Measurements from ENCODE around the gene PRKCH. TPM values are rescaled to one million over a fixed set of nuclear protein-coding genes. Genes with fewer than 3 reads are reported as not detected.

PRKCH gene
- total and polyA plus RNA-seq, 3 experiments from 2014 or later = 165 to 369 (median 166) TPM

DNA sequence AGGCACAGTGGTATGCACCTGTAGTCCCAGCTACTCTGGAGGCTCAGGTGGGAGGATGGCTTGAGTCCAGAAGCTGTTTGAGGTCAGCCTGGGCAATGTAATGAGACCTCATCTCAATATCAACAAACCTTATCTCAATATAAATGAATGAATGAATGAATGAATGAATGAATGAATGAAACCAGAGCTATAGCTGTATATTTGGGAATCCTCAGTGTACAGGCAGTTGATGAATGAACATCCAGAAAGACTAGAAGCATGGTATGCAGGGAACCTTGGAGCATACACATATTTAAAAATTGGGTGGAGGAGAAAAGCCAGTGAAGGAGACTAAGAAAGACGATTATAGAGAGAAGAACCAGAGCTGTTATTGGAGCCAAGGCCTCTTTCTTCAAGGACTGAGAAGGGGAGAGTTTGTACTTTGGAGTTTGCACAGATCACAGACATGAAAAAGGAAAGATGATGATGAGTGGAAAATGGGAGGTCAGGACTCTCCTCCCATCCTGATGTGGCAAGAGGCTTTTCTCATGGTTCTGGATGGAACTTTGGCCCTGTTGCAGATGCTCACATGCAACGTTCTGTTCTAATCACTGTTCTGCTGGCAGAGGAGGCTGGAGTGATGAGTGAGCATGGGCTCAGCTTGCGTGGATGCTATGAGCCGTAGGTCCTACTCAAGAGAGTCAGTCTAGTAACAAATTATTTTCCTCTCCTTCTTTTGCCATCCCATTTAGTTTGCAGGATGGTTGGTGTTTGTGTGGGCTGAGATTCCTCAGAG lies 114.4 kb downstream of the PRKCH start:
- Histone ChIP-seq H3K9me3 (ENCODE audit: low read length) (no peaks in the 10 kb centered on the region), H3K4me3 (ENCODE audit: low read length) (no peak overlapping the region), H3K27ac (ENCODE audit: low read depth, low read length) (no peak overlapping the region), H3K27me3 (ENCODE audit: insufficient read depth, low read length, poor library complexity, severe bottlenecking) (no peaks in the 10 kb centered on the region), H3K36me3 (ENCODE audit: insufficient read depth, low read length) (peaks cover 6% of the 10 kb centered on the region), H3K4me1 (ENCODE audit: insufficient read depth, low read length) (peaks cover 94% of the 10 kb centered on the region)
- Mint-ChIP-seq H3K27ac (peak overlapping the region; percentile 17 to 99 (median 84)), H3K27me3 (peaks cover 0 to 2% of the 10 kb centered on the region in 2 donors), H3K36me3 (peaks cover 0 to 44% (median 16%) of the 10 kb centered on the region in 3 donors), H3K4me3 (peak overlapping the region; percentile 0 to 37 (median 15)), H3K4me1 (peaks cover 94 to 98% (median 97%) of the 10 kb centered on the region in 3 donors), H3K9me3 (peaks cover 0 to 6% (median 0%) of the 10 kb centered on the region in 5 donors)
- DNase-seq = no peak
- ChIA-PET CTCF (interaction anchor here (1.1 to 1.8 kb wide), 4 partner anchors 11 to 155 kb away, joined by 3 to 4 read pairs (median 3); partner anchors contain the start of gene TMEM30B), POLR2A (interaction anchor here (1.3 kb wide), 1 partner anchor 114 kb away, joined by 3 read pairs; no protein-coding TSS in a partner anchor)

DNA sequence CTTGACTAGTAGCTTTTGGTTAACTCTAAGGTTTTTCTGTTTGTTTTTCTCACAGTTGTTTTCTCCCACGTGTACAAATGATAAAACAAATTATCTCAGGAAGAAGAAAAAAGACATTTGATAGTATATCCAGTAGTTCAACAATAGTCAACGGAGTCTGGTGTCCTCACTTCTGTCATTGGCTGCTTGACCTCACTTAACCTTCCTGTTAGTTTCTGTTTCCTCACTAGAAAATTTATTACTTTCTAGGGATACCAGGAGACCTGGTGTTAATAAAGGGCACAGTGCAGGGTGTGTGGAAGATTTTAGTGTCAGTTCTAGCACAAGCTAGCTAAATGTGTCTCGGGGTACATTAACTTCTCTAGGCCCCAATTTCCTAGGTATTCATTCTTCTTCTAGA lies 116.0 kb downstream of the PRKCH start:
- CTCF ChIA-PET = no interaction called here
- peaks cover 91 to 98% (median 96%) of the 10 kb centered on the region in 3 donors for H3K4me1 Mint-ChIP-seq

DNA sequence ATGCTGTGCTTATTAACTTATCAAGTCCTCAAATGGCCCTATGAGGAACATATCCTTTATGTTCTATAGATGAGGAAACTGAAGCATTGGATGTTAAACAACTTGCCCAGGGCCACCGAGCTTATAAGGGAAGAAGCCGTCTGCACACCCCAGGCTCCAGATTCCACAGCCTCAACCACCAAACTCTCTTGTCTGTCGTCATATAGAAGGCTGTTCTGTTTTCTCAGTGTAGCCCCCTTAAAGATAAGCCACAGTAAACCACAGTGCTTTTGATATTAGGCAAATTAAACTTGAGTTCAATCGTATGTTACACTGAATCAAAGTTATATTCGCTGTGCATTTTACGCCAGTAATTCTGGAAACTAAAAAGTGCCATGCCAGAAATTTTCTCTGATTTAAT lies 116.7 kb downstream of the PRKCH start:
- Histone ChIP-seq H3K9me3 (ENCODE audit: low read length) (no peaks in the 10 kb centered on the region), H3K27me3 (ENCODE audit: insufficient read depth, low read length, poor library complexity, severe bottlenecking) (no peaks in the 10 kb centered on the region), H3K4me3 (ENCODE audit: low read length) (peak overlapping the region; percentile 9), H3K27ac (ENCODE audit: low read depth, low read length) (no peak overlapping the region), H3K4me1 (ENCODE audit: insufficient read depth, low read length) (peaks cover 95% of the 10 kb centered on the region), H3K36me3 (ENCODE audit: insufficient read depth, low read length) (peaks cover 6% of the 10 kb centered on the region)
- Mint-ChIP-seq H3K27me3 (no peaks in the 10 kb centered on the region), H3K4me3 (peak overlapping the region; percentile 43 to 91 (median 84)), H3K27ac (peak overlapping the region; percentile 82 to 99 (median 94)), H3K36me3 (peaks cover 0 to 39% (median 12%) of the 10 kb centered on the region in 3 donors), H3K4me1 (peaks cover 91 to 98% (median 96%) of the 10 kb centered on the region in 3 donors), H3K9me3 (no peaks in the 10 kb centered on the region)
- ChIA-PET CTCF (no interaction called here), POLR2A (interaction anchor here (0.7 kb wide), 1 partner anchor 106 kb away, joined by 3 read pairs; no protein-coding TSS in a partner anchor)
- DNase-seq = peak in 1 of 5 donors; percentile 67

More for the DNA sequence above, 116.0 kb downstream of the PRKCH start:
- no peak for DNase-seq
- no peak overlapping the region for H3K4me3 ChIP-seq (ENCODE audit: low read length)
- peaks cover 95% of the 10 kb centered on the region for H3K4me1 ChIP-seq (ENCODE audit: insufficient read depth, low read length)
- POLR2A ChIA-PET = no interaction called here
- Mint-ChIP-seq H3K4me3 (peak overlapping the region; percentile 43 to 91 (median 84)), H3K36me3 (peaks cover 0 to 36% (median 12%) of the 10 kb centered on the region in 3 donors), H3K9me3 (no peaks in the 10 kb centered on the region), H3K27ac (peak overlapping the region; percentile 82 to 99 (median 94)), H3K27me3 (no peaks in the 10 kb centered on the region)
- H3K27me3 ChIP-seq (ENCODE audit: insufficient read depth, low read length, poor library complexity, severe bottlenecking) = no peaks in the 10 kb centered on the region
- H3K27ac ChIP-seq (ENCODE audit: low read depth, low read length) = no peak overlapping the region
- H3K9me3 ChIP-seq (ENCODE audit: low read length) = no peaks in the 10 kb centered on the region
- peaks cover 6% of the 10 kb centered on the region for H3K36me3 ChIP-seq (ENCODE audit: insufficient read depth, low read length)

DNA sequence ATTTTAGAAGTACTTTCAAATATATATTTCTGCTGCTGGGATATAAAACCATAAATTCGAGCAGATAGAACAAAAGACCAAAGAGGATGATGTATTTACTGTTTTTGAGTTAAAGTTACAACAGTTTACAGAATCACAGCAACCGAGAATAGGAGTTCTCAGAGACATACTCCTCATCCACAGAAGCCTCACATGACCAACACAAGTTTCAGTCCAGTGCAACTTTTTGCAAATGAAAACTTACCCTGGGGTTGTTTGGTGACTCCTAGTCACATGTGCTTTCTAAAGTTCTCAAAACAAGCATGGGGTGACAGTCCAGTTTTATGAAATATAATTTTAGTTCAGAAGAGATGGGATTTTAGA lies 117.1 kb downstream of the PRKCH start:
- Mint-ChIP-seq H3K27ac (peak overlapping the region; percentile 82 to 99 (median 94)), H3K4me1 (peaks cover 91 to 98% (median 96%) of the 10 kb centered on the region in 3 donors), H3K36me3 (peaks cover 0 to 40% (median 12%) of the 10 kb centered on the region in 3 donors), H3K27me3 (no peaks in the 10 kb centered on the region), H3K9me3 (no peaks in the 10 kb centered on the region), H3K4me3 (peak overlapping the region; percentile 43 to 92 (median 85))
- Histone ChIP-seq H3K4me3 (ENCODE audit: low read length) (no peak overlapping the region), H3K36me3 (ENCODE audit: insufficient read depth, low read length) (peaks cover 8% of the 10 kb centered on the region), H3K27me3 (ENCODE audit: insufficient read depth, low read length, poor library complexity, severe bottlenecking) (no peaks in the 10 kb centered on the region), H3K4me1 (ENCODE audit: insufficient read depth, low read length) (peaks cover 95% of the 10 kb centered on the region), H3K9me3 (ENCODE audit: low read length) (no peaks in the 10 kb centered on the region), H3K27ac (ENCODE audit: low read depth, low read length) (no peak overlapping the region)
- ChIA-PET CTCF (no interaction called here), POLR2A (interaction anchor here (0.7 kb wide), 1 partner anchor 106 kb away, joined by 3 read pairs; no protein-coding TSS in a partner anchor)
- DNase-seq = no peak

DNA sequence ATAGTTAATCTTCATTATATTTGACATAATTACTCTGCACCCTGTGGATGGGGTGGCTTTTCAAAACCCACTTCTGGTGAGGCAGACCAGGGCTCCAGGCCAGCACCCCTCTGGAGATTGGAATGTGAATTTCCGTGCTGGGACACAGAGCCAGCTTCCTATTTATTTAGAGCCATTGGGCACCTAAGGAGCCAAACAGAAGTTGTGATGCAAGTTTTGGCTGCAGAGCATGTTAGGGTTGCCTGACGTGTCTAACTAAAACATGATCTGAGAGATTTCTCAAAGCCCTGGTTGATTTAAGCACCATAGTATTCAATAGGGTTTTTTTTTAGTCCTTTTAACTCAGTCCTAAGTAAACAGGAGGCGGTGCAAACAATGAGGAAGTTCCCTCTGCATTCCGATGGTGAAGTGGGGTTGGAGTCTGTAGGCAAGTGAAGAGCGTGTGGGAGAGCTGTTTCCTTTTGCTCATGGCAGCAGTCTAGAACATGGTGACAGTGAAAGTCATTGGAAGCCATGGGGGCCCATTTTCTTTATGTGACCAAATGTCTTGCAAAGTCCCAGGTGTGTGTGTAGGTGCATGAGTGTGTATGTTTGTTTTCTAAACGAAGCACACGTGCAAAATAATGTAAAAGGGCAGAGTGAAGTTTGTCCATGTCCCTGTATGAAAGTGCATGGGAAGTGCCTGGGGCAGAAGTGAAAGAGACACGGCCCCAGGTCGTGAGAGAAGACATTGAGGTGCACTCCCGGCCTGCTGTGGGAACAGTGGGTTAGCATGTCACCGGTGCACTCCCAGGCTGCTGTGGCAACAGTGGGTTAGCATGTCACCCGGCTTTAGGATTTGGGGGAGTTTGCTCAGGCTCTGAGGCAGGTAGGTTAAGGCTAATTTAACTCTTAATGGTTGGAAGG lies 117.7 kb downstream of the PRKCH start:
- H3K4me3 ChIP-seq (ENCODE audit: low read length) = peak overlapping the region; percentile 52
- CTCF ChIA-PET = no interaction called here
- DNase-seq = peak; percentile 25 to 70 (median 46)
- H3K27ac ChIP-seq (ENCODE audit: low read depth, low read length) = no peak overlapping the region
- peaks cover 97% of the 10 kb centered on the region for H3K4me1 ChIP-seq (ENCODE audit: insufficient read depth, low read length)
- Mint-ChIP-seq H3K27ac (peak overlapping the region; percentile 76 to 99 (median 94)), H3K9me3 (no peaks in the 10 kb centered on the region), H3K4me3 (peak overlapping the region; percentile 66 to 92 (median 85)), H3K27me3 (no peaks in the 10 kb centered on the region), H3K4me1 (peaks cover 91 to 98% (median 96%) of the 10 kb centered on the region in 3 donors), H3K36me3 (peaks cover 0 to 41% (median 12%) of the 10 kb centered on the region in 3 donors)
- no peaks in the 10 kb centered on the region for H3K27me3 ChIP-seq (ENCODE audit: insufficient read depth, low read length, poor library complexity, severe bottlenecking)
- POLR2A ChIA-PET = no interaction called here
- H3K9me3 ChIP-seq (ENCODE audit: low read length) = no peaks in the 10 kb centered on the region
- peaks cover 11% of the 10 kb centered on the region for H3K36me3 ChIP-seq (ENCODE audit: insufficient read depth, low read length)

DNA sequence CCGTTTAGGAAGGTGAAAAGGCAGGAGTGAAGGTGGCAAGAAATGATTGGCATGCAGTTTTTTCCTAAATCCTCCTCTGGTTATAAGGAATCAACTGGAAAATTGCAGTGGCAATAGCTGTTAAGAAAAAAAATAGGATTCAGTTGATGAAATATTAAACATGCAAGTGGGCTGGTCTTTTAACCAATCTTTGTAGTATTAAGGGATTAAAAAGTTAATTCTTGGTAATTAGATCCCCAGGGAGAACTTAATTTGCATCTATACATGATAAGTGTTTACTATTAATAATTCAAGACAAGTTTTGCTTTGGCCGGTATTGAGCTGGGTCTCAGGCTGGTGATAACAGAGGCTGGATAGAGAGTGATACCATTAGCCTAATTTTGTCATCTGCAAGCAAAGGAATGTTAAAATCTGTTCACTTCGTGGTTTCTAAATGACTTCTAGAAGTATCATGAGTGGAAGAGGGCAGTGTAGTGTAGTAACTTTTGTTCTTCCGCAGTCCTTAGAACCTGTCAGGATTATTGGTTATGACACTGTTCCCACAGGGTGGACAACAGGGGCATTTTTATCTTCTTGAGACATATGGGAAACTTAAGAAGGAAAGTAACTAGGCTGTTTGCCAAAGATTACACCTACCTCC lies 118.5 kb downstream of the PRKCH start:
- DNase-seq = no peak
- peak overlapping the region; percentile 52 for H3K4me3 ChIP-seq (ENCODE audit: low read length)
- Mint-ChIP-seq H3K27me3 (no peaks in the 10 kb centered on the region), H3K36me3 (peaks cover 0 to 39% (median 13%) of the 10 kb centered on the region in 3 donors), H3K27ac (peak overlapping the region; percentile 86 to 99 (median 94)), H3K9me3 (no peaks in the 10 kb centered on the region), H3K4me3 (peak overlapping the region; percentile 66 to 92 (median 85)), H3K4me1 (peaks cover 91 to 98% (median 96%) of the 10 kb centered on the region in 3 donors)
- H3K27ac ChIP-seq (ENCODE audit: low read depth, low read length) = no peak overlapping the region
- peaks cover 11% of the 10 kb centered on the region for H3K36me3 ChIP-seq (ENCODE audit: insufficient read depth, low read length)
- peaks cover 97% of the 10 kb centered on the region for H3K4me1 ChIP-seq (ENCODE audit: insufficient read depth, low read length)
- no peaks in the 10 kb centered on the region for H3K27me3 ChIP-seq (ENCODE audit: insufficient read depth, low read length, poor library complexity, severe bottlenecking)
- ChIA-PET CTCF (no interaction called here), POLR2A (interaction anchor here (0.9 kb wide), 1 partner anchor 43 kb away, joined by 4 read pairs; no protein-coding TSS in a partner anchor)
- H3K9me3 ChIP-seq (ENCODE audit: low read length) = no peaks in the 10 kb centered on the region

DNA sequence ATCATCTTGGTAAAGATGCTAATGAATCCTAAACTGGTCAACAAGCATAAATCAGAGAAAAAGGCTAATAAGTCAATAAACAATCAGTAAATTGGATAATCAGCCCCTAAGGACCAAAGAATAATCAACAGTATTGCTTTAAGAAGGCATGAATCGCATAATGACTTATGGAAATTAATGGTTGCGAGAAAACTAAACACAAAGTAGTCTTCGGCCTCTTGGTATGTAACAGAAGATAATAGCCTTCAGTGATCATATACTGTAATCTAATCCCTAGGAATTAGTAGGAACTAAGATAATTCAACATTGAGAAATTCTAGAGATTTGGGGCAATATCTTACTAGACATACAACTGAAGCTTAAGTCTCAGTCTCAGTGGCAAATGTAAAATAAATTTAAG lies 122.1 kb downstream of the PRKCH start:
- Histone ChIP-seq H3K27me3 (ENCODE audit: insufficient read depth, low read length, poor library complexity, severe bottlenecking) (no peaks in the 10 kb centered on the region), H3K4me1 (ENCODE audit: insufficient read depth, low read length) (peaks cover 97% of the 10 kb centered on the region), H3K9me3 (ENCODE audit: low read length) (no peaks in the 10 kb centered on the region), H3K27ac (ENCODE audit: low read depth, low read length) (no peak overlapping the region), H3K4me3 (ENCODE audit: low read length) (no peak overlapping the region), H3K36me3 (ENCODE audit: insufficient read depth, low read length) (peaks cover 28% of the 10 kb centered on the region)
- Mint-ChIP-seq H3K4me3 (peak overlapping the region; percentile 34 to 91 (median 76)), H3K27ac (peak overlapping the region; percentile 84 to 94 (median 92)), H3K9me3 (peaks cover 0 to 2% (median 0%) of the 10 kb centered on the region in 5 donors), H3K27me3 (no peaks in the 10 kb centered on the region), H3K36me3 (peaks cover 6 to 52% (median 20%) of the 10 kb centered on the region in 3 donors), H3K4me1 (peaks cover 90 to 98% (median 98%) of the 10 kb centered on the region in 3 donors)
- CTCF ChIA-PET = interaction anchor here (1.4 to 1.8 kb wide), 2 partner anchors 64 to 123 kb away, joined by 3 to 4 read pairs; partner anchors contain the start of gene PRKCH
- POLR2A ChIA-PET = no interaction called here
- DNase-seq = no peak
